OCI-LY3 (cell line): ENCODE results near the gene FRYL.

ENCODE experiments used
- H2AFZ ChIP-seq: fragments of 200-600, 300-600 bp; shearing (Covaris generic); 2 replicates; pipeline ENCODE4 v1.6.0; 2014; ENCODE audit warnings: antibody characterized with exemption, low read depth, low read length
- H3K27ac ChIP-seq: fragments of 200-600, 300-600 bp; sonication (generic); 2 replicates; pipeline ENCODE4 v1.5.1; 2014; ENCODE audit warnings: mild to moderate bottlenecking, low read length, moderate library complexity, mixed read lengths
- H3K27me3 ChIP-seq: fragments of 200-600, 300-600 bp; sonication (generic); 2 replicates; pipeline ENCODE4 v1.6.1; 2014; ENCODE audit warnings: low read depth, low read length, mixed read lengths
- H3K36me3 ChIP-seq: fragments of 200-600, 300-600 bp; sonication (generic); replicated peaks from 2 replicates; pipeline ENCODE3; 2014; ENCODE audit warnings: low read depth, low read length, mixed read lengths
- H3K4me1 ChIP-seq: fragments of 300-600, 200-600 bp; sonication (generic); 2 replicates; pipeline ENCODE4 v1.6.1; 2014; ENCODE audit warnings: low read length, mixed read lengths
- H3K4me2 ChIP-seq: fragments of 200-600, 300-600 bp; sonication (generic); 2 replicates; pipeline ENCODE4 v1.6.1; 2014; ENCODE audit warnings: low read length, mixed read lengths
- H3K4me3 ChIP-seq: fragments of 300-600, 200-600 bp; sonication (generic); 2 replicates; pipeline ENCODE4 v1.5.1; 2014; ENCODE audit warnings: antibody characterized with exemption, mild to moderate bottlenecking, low read length, moderate library complexity
- H3K79me2 ChIP-seq: fragments of 300-600, 200-600 bp; shearing (Covaris generic); 2 replicates; pipeline ENCODE4 v1.6.1; 2014; ENCODE audit warnings: mild to moderate bottlenecking, low read length, mixed read lengths
- H3K9ac ChIP-seq: fragments of 300-600, 200-600 bp; shearing (Covaris generic); 2 replicates; pipeline ENCODE4 v1.6.0; 2014; ENCODE audit warnings: mild to moderate bottlenecking, low read length, moderate library complexity
- H3K9me3 ChIP-seq: fragments of 200-600, 300-600 bp; shearing (Covaris generic); 2 replicates; pipeline ENCODE4 v1.6.1; 2014; ENCODE audit warnings: low read length, mixed read lengths; ENCODE audit not compliant: insufficient read depth
- H4K20me1 ChIP-seq: fragments of 200-600, 300-600 bp; sonication (generic); 2 replicates; pipeline ENCODE4 v1.6.1; 2016; ENCODE audit warnings: low read length, mixed read lengths; ENCODE audit not compliant: insufficient read depth
- CTCF ChIP-seq: fragments of 200-600, 300-600 bp; sonication (generic); IDR thresholded peaks from 2 replicates; pipeline ENCODE4 v1.5.1; 2014; ENCODE audit warnings: antibody characterized with exemption, low read length, low read depth
- EZH2phosphoT487 ChIP-seq: fragments of 200-600 bp; shearing (Covaris generic); IDR thresholded peaks from 2 replicates; pipeline ENCODE4 v1.6.1; 2018; ENCODE audit warnings: antibody characterized with exemption, mixed run types, low read depth

FRYL gene

GRCh38 chr4:48603366-48604003 is 176.6 kb downstream of the FRYL start:
- no peak overlapping the region for H3K4me3 ChIP-seq
- H3K9me3 ChIP-seq = no peaks in the 10 kb centered on the region
- TF ChIP-seq EZH2phosphoT487 = no peak
- TF ChIP-seq CTCF = no peak
- no peak overlapping the region for H2AFZ ChIP-seq
- H3K36me3 ChIP-seq = no peaks in the 10 kb centered on the region
- no peak overlapping the region for H3K9ac ChIP-seq
- H3K27me3 ChIP-seq = no peaks in the 10 kb centered on the region
- H4K20me1 ChIP-seq = no peaks in the 10 kb centered on the region
- H3K79me2 ChIP-seq = no peaks in the 10 kb centered on the region
- no peaks in the 10 kb centered on the region for H3K4me1 ChIP-seq
- no peak overlapping the region for H3K4me2 ChIP-seq
- H3K27ac ChIP-seq = no peak overlapping the region

- no peak overlapping the region for H3K9ac ChIP-seq
- H3K27ac ChIP-seq = no peak overlapping the region
- no peak overlapping the region for H3K4me2 ChIP-seq
- H3K79me2 ChIP-seq = no peaks in the 10 kb centered on the region
- H4K20me1 ChIP-seq = no peaks in the 10 kb centered on the region
- H3K4me3 ChIP-seq = no peak overlapping the region
- H2AFZ ChIP-seq = no peak overlapping the region
- TF ChIP-seq EZH2phosphoT487 (no peak), CTCF (no peak)
- no peaks in the 10 kb centered on the region for H3K9me3 ChIP-seq
- H3K36me3 ChIP-seq = no peaks in the 10 kb centered on the region
- no peaks in the 10 kb centered on the region for H3K27me3 ChIP-seq
- no peaks in the 10 kb centered on the region for H3K4me1 ChIP-seq
Measured at GRCh38 chr4:48602763-48603162, 177.3 kb downstream of the FRYL start.

GRCh38 chr4:48602222-48602621 is 177.9 kb downstream of the FRYL start:
- H3K4me1 ChIP-seq = no peaks in the 10 kb centered on the region
- H3K9ac ChIP-seq = no peak overlapping the region
- H3K36me3 ChIP-seq = no peaks in the 10 kb centered on the region
- TF ChIP-seq EZH2phosphoT487 = no peak
- no peak for TF ChIP-seq CTCF
- no peaks in the 10 kb centered on the region for H4K20me1 ChIP-seq
- no peaks in the 10 kb centered on the region for H3K9me3 ChIP-seq
- H3K27me3 ChIP-seq = no peaks in the 10 kb centered on the region
- H3K27ac ChIP-seq = no peak overlapping the region
- H3K4me3 ChIP-seq = no peak overlapping the region
- no peak overlapping the region for H2AFZ ChIP-seq
- no peaks in the 10 kb centered on the region for H3K79me2 ChIP-seq
- no peak overlapping the region for H3K4me2 ChIP-seq

GRCh38 chr4:48596336-48596735 is 183.7 kb downstream of the FRYL start:
- no peaks in the 10 kb centered on the region for H3K9me3 ChIP-seq
- H3K79me2 ChIP-seq = no peaks in the 10 kb centered on the region
- no peaks in the 10 kb centered on the region for H4K20me1 ChIP-seq
- no peak overlapping the region for H2AFZ ChIP-seq
- no peaks in the 10 kb centered on the region for H3K4me1 ChIP-seq
- H3K4me3 ChIP-seq = no peak overlapping the region
- TF ChIP-seq EZH2phosphoT487 = no peak
- no peak for TF ChIP-seq CTCF
- no peak overlapping the region for H3K4me2 ChIP-seq
- H3K27me3 ChIP-seq = no peaks in the 10 kb centered on the region
- H3K27ac ChIP-seq = no peak overlapping the region
- peaks cover 4% of the 10 kb centered on the region for H3K36me3 ChIP-seq
- no peak overlapping the region for H3K9ac ChIP-seq
